NK-92 (cell line): ENCODE data around the gene PTGES.

ENCODE experiments used
- DNase-seq: peaks from one replicate; lab custom pipeline; 2025; ENCODE audit not compliant: unreplicated experiment; lab: John Stamatoyannopoulos, UW

The PTGES gene

DNA sequence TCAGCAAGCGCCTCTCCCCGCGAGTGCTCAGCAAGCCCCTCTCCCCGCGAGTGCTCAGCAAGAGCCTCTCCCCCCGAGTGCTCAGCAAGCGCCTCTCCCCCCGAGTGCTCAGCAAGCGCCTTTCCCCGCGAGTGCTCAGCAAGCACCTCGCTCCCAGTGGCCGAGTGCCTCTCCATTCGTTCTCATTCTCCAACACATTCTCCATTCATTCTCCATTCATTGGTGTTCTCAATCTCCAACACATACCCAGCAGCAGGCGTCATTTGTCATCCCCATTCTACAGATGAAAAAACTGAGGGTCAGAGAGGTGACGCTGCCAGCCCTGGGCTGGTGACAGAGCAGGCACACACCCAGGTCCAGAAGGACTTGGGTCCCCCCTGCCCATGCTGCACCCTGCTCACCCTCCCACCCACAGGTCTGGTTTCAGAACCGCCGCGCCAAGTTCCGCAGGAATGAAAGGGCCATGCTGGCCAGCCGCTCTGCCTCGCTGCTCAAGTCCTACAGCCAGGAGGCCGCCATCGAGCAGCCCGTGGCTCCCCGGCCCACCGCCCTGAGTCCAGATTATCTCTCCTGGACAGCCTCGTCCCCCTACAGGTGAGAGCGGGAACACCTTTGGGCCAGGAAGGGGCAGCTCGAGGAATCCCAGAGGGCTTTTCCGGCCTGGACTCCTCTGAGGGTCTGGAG is 32.5 kb downstream of the PTGES start:
- DNase-seq, result no peak

DNA sequence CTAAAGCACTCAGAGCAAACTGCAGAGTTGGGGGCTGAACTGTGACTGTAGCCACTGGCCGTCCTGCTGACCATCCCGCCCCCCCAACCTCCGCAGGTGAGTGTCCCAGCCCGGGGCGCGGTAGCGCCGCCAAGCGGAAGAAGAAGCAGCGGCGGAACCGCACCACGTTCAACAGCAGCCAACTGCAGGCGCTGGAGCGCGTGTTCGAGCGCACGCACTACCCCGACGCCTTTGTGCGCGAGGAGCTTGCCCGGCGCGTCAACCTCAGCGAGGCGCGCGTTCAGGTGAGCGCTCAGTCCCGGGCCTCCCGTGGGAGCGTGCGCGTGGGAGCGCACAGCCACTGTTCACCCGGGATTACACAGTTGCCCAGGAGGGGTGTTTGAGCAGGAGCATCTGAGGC is 33.7 kb downstream of the PTGES start:
- no peak for DNase-seq

DNA sequence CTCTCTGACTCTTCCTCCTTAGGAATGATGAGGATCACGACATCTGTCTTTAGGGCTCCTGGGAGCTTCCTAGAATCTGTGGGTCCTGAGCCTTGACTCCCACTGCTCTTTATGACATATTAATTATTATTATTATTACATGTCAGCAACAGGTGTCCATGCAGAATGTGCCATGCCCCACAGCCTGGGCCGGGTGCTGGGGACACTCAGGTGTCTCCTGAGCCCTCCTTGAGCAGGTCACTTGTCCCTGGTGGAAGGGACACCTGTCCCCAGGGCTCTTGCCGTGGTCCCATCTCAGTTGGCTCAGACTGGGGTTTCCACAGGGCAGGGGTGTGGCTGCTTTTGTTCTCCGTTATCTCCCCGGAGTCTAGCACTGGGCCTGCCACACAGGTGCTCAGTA is 34.2 kb downstream of the PTGES start:
- no peak for DNase-seq

DNA sequence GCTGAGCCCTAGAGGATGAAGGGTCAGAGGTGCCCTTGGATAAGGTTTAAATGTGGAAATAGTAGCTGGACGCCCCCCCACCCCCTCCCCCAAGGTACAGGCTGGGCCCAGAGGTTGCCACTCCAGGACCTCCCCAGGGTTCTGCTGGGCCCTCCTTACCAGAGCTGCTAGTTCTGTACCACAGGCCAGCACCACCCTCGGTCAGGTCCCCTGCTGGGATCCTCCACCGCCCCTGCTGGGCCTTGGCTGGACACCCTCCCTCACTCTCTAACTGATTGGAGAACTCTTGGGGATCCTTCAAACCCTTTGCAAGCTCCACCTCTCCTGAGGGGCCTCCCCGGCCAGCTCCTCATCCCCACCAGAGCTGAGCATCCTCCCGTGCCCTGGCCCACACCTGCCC is 34.9 kb downstream of the PTGES start:
- no peak for DNase-seq

DNA sequence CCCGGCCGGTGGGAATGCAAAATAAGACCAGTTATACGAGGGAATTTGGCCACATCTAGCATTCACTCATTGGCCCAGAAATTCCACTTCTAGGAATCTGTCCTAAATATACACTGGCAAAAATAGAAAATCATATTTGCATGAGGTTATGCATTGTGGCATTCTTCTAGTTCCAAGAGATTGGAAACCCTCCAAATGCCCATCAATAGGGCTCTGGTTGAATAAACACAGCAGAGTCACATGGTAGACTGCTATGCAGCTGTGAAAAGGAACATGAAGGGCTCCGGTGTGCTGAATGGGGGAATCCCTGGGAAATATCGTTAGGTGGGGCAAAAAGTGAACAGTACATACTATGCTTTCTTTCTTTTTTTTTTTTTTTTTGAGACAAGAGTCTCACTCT is 36.8 kb downstream of the PTGES start:
- DNase-seq, result no peak

DNA sequence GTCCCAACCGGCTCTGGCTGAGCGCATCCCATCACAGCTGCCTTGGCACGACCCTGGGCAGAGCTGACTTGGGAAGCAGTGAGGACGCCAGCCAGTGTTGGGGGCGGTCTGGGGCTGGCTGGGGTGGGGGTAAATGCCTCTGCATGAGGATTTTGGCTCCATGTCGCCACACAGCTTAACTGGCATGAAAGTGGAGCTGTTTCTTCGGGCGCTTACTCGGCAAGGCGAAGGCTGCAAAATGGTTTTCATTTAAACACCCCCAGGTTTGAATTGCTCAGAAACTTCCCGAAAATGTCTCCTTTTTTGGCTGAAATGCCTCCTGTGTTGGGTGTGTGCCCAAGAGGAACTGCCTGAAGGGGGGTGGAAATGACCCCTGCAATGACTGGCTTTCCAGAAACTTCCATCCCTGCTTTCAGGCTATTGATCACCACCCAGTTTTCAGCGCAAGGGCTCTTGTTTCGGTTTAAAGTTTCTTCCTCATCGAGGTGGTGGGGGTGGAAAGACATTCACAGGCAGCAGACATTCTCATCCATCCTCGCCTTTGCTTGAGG is 38.3 kb downstream of the PTGES start:
- DNase-seq, result no peak

DNA sequence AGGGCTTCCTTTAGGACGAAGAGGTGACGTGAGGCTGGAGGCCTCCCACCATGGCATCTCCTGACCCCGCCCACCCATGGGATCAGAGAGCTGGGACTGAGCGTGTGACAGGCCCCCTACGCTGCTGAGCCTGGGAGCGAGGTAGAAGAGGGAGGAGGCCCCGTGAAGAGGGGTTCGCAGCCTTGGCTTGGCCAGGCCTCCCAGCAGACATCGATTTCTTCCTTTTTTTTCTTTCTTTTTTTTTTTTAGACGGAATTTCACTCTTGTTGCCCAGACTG is 39.5 kb downstream of the PTGES start:
- DNase-seq, result no peak

DNA sequence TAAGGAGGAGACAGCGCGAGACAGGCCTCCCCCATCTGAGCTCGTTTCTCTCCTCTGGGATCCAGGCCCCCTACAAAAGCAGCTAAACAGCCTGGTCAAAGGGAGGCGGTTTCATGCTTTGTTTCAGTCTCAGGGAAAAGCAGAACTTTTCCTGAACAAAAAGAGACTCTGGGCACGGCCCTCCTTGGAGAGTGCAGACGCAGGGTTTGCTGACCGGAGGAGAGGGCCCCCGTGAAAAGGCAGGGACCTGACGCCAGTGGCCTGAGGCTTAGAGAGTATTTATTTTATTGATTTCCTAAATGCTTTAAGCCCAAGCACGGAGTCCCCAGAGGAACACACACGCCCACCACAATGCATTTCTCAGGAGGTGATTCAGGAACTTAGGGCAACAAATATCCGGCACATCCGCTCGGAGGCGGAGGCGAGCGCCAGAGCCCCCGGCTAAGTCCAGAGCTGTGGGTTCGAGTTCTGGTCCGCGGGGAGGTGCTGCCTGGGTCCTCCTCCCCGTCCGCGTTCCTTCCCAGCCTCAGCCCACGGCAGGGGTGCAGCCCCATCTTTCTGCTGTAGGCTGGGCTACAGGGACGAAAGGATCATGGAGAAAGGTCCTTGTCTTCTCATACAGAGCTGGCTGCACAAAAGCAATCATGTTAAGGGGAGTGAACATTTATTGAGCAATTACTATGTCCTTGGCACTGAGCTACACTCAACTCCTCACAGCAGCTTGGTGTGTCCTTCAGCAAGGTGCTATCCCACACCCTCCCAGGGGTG is 40.0 kb downstream of the PTGES start:
- no peak for DNase-seq

DNA sequence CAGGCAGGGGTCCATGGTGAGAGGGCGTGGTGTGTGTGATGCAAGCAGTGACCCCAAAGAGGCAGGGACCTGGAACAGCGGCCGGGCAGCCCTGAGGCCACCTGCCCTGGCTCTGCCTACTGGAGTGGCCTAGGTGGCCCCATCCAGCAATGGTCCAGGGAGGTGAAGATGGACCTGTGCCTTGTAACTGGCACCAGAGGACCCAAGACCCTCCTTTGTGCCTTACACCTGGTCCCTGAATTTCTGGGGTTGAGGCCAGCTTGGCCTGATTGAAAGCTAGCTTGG is 42.7 kb downstream of the PTGES start:
- DNase-seq, result no peak

DNA sequence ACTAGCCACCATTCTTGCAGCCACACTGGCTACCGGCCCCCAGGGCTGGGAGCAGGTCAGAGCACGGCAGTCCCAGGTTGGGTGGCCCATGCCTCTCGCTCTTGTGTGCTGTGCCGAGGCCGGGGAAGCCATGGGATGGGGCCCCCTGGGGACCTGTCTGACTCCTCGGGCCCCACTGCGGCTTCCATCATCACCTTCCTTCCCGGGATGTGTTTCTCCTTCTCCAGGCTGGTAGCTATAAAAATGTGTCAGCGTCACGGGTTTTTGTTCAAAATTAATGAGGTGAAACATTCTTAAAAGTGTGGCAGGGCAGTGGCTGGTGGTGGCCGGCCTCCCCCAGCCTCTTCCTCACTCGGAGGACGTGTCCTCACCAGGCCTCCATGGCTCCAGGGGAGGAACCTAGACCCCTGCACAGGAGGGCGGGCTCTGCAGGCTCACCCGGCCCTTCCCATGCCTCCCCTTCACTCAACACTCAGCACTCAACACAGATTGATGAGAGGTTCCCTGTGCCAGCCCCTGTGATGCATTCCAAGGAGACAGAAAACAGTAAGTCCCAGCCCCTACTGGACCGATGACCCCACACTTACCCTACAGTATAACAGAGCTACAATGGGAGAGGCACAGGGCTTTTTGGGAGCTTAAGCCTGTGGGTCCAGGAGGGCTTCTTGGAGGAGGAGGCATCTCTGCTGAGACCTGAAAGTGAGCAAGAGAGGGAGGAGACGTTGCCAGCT is 43.2 kb downstream of the PTGES start:
- no peak for DNase-seq

DNA sequence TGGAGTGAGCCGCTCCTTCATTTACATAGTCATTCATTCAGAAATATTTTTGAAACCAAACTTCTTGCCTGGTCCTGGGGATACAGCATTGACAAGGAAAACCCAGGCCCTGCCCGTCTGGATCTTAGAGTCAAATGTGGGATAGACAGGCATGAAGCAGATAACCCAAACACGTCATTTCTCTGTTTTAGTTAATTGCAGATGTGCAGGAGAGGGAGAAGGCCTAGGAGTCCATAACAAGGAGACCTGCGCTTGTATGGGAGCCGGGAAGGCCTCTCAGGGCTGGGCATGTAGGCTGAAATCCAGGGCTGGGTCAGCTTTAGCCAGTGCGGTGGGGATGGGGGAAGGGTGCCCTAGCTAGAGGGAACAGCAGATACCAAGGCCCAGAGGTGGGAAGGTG is 44.0 kb downstream of the PTGES start:
- no peak for DNase-seq

DNA sequence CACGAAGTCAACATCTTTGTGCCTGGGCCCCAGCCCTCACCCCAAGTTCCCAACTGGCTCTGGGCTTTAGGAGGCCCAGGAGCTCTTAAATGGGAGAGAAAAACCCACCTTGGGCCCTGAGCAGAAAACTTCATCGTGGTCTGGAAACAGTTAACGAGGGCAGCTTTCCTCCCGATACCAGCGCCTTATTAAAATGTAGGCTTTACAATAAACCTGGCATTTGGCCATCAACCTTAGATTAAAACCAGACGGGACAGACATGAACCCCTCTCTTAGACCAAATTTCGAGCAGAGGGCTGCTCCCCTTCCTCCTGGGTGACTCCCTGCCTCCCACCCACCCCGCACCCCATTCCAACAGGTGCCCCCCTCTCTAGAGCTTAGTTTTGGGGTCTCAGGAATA is 48.0 kb downstream of the PTGES start:
- DNase-seq, result no peak

DNA sequence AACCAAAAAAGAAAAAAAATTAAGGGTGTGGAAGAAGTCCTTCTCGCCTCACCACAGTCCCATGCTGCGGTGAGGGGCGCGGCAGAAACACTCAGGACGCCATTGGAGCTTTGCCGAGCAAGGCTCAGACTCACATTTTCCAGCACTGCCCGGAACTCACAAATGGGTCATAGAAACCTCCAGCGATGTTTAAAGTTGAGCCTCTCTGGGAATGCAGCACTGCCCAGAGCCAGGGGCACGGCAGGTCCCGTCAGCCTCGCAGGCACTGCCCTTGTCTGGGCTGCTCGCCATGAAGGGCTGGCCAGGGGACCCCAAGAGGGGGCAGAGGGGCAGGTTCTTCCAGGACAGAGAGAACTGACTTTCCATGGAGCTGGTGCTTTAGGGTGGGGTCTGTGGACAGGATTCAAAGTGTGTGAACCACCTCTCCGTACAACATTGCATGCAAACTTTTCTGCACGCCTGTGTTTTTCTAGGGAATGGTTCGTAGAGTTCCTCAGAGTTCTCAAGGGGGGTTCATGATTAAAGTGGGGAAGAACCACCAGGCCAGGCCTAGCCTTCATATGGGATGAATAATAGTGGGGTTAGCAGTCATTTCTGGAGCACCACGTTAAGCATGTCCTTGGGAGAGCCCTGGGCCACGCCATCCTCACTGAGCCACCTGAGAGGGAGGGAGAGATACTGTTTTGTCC is 49.0 kb downstream of the PTGES start:
- DNase-seq, result no peak

DNA sequence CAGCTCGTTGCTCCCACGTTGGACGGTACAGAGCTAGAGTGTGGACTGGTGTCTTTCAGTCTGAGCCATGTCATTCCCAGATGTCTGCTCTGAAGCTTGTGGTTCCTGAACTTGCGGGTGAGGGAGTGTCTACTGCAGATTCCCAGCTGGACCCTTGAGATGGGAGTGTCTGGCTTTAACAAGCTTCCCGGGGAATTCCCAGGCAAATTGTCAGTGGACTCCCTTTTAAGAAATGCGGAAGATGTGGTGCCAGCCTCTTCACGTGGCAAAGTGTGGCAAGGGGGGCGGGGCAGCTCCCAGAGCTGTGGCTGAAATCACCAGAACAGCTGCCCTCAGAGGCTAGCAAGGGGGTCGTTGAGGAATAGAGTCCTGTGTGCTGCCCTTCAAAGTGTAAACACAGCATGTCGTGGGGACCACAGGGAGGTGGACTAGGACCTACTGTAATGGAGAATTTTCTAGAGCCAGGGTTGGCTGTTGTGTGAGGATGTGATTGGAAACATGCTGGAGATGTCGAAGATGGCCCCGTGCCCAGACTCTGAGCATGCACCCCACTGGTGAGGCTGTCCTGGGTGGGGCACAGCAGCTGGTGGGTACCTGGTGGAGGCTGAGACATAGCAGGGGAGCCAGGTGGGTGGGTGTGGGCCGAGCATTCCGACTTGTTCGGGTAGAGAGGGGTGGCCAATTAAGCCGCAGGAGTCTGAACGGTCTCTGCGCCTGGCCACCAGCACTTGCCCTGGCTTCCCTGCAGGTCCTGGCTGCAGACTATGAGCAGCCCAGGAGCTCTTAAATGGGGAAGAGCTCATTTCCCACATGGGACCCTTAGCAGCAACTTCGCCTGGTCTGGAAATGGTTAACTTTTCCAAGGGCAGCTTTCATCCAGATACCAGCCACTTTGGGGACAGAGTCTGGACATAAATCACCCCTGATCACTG is 50.0 kb downstream of the PTGES start:
- no peak for DNase-seq

DNA sequence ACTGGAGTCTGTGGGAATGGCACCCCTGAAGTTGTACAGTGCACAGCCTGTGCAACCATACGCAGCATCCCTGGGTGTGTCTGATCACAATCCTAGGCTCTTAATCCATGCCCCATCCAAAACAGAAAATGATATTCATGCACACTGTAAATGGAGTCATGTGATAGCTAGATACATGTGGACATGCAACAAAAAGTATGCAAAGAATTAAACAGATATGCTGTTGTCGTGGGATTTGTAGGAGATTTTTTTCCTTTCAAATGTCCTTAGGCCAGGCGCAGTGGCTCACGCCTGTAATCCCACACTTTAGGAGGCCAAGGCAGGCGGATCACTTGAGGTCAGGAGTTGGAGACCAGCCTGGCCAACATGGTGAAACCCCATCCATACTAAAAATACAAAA is 51.3 kb downstream of the PTGES start:
- no peak for DNase-seq

DNA sequence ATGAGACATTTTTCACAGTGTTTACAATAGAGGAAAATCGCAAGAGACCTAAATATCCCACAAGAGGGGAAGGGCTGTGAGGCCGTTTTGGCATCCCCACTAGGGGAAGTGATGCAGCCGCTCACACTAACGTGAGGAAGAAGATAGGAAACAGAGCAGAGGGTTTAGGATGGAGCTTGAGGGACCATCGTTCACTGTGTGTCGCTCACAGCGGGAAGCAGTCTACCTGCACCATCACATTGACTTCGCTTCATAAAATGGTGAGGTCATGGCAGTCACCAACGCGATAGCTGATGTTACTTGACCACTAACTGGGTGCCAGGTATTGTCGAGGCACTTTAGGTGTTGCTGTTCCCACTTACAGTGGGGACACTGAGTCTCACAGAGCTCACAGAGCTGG is 51.8 kb downstream of the PTGES start:
- no peak for DNase-seq

DNA sequence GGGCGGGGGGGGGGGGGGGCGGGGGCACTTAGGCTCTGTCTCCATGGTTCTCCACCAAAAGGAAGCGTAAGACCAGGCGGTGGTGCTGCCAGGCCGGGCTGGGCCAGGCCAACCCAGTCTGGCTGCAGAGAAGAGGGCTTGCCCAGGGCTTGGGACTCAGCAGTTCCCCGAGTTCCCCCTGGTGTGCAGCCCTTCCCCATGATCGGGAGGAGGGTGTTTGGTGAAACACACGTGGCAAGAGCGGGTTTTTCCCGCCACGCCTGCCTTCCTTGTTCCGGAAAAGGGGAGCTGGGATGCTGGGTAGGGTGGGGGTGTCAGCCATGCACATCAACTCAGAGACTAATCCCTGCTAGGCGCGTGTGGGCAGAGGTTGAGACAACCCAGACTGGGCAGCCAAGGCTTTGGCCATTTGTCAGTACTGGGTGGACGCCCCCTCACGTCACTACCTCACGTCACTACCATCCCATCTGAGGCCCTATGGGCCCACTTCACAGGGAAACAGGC is 54.5 kb downstream of the PTGES start:
- no peak for DNase-seq

DNA sequence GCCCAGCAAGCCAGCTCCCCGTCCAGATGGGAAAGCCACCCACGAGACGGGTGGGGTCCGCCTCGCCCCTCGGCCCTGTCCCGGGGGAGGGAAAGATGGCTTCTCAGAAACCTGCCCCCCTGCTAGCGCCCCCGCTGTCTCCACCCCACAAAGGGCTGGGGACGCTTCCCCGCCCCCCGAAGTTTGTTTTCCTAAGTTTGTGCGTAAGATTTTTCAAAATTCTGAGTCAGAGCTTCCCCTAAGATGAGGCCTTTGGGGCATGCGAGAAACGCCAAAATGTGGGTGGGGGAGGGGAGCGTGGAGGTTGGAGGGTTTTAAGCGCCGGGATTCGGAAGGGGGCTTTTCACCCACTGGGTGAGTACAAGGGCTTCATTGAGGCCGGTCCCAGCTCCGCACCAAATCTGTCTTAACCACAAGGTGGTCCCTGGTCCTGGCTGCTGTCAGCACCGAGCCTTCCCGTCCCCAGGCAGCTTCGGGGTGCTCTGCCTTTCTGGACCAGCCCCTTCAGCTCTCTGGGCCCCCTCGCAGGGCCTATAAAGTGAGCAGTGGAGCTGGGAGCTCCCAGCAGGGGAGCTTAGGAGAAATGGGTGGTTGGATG is 55.1 kb downstream of the PTGES start:
- DNase-seq, result no peak

DNA sequence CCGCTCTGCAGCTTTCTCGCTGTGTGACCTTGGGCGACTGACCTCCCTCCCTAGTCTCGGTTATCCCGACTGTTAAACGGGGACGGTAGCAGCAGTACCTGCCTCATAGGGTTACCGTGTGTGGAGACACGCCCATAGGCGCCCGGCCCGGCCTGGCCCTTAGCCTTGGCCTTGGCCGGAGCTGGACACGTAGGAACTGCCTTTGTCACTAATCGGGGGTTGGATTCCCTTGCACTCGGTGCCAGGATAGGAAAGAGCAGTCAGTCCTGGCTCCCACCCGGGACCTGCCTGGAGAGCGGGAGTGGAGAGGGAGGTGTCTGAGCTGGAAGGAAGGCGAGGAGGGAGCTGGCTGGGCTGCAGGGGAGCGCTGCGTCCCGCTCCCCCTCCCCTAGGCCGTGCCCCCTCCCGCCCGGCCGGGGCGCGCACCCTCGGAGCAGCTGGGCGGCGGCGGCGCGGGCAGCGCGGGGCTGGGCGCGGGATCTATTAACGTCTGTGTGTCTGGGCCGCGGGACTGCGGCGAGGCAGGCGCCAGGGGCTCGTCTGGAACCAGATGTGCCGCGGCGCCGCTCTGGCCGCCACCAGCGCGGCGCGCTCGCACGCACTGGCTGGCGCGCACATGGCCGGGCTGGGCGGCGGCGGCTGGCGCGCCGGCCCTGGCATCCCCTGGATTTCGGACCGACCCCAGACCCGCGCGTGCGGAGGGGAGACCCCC is 55.7 kb downstream of the PTGES start:
- no peak for DNase-seq

DNA sequence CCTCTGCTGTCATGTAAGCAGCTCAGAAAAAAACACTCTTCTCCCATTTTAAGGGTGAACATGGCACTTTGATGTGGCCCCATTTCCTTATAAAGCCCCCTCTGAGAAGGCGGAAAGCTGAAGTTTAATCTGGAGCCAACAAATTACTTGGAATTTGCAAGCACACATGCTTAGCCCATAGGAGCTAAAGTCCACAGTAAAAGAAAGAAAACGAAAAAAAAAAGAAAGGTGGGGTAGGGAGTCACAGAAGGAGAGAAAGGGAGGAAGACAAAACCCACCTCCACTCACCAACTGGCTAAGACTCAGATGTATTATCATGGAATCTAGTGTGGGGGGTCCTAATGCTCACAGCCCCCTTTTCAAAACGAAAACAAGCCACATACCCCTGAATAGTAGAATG is 57.0 kb downstream of the PTGES start:
- DNase-seq, result no peak
